NB4 (cell line): ENCODE results near the gene MAN2A1.

Source experiments
- DNase-seq: peaks from one replicate; pipeline ENCODE4 v3.0.0; 2010; ENCODE audit warnings: low read depth
- H3K4me3 ChIP-seq: one replicate; pipeline ENCODE4 v1.5.1; 2011; ENCODE audit warnings: mild to moderate bottlenecking, low read depth, low read length, moderate library complexity
- MYC ChIP-seq: IDR thresholded peaks from 2 replicates; pipeline ENCODE4 v1.6.1; 2011; ENCODE audit warnings: low read depth, low read length
- POLR2A ChIP-seq: IDR thresholded peaks from 2 replicates; pipeline ENCODE4 v1.6.1; 2011; ENCODE audit warnings: mild to moderate bottlenecking; ENCODE audit not compliant: insufficient read length; ENCODE audit errors: extremely low read depth
- TF ChIP-seq, protein P1 (sequence below): IDR thresholded peaks from 2 replicates; pipeline ENCODE4 v1.6.1; 2011; ENCODE audit warnings: low read depth, low read length
- TF ChIP-seq, protein P2 (sequence below): IDR thresholded peaks from one replicate; pipeline ENCODE4 v1.5.1; 2012; ENCODE audit warnings: low read depth, low read length

Gene MAN2A1

GRCh38 chr5:109812698-109813097, 123.0 kb downstream of the MAN2A1 start:
- H3K4me3 ChIP-seq, result no peak overlapping the region
- DNase-seq, result no peak
- TF ChIP-seq, protein P1, sequence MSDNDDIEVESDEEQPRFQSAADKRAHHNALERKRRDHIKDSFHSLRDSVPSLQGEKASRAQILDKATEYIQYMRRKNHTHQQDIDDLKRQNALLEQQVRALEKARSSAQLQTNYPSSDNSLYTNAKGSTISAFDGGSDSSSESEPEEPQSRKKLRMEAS, result no peak
- TF ChIP-seq POLR2A, result no peak
- no peak for TF ChIP-seq MYC
- TF ChIP-seq, protein P2, sequence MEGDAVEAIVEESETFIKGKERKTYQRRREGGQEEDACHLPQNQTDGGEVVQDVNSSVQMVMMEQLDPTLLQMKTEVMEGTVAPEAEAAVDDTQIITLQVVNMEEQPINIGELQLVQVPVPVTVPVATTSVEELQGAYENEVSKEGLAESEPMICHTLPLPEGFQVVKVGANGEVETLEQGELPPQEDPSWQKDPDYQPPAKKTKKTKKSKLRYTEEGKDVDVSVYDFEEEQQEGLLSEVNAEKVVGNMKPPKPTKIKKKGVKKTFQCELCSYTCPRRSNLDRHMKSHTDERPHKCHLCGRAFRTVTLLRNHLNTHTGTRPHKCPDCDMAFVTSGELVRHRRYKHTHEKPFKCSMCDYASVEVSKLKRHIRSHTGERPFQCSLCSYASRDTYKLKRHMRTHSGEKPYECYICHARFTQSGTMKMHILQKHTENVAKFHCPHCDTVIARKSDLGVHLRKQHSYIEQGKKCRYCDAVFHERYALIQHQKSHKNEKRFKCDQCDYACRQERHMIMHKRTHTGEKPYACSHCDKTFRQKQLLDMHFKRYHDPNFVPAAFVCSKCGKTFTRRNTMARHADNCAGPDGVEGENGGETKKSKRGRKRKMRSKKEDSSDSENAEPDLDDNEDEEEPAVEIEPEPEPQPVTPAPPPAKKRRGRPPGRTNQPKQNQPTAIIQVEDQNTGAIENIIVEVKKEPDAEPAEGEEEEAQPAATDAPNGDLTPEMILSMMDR, result no peak

GRCh38 chr5:109816732-109817131, 127.0 kb downstream of the MAN2A1 start:
- H3K4me3 ChIP-seq, result no peak overlapping the region
- TF ChIP-seq, protein P2, result no peak
- TF ChIP-seq, protein P1, result no peak
- TF ChIP-seq MYC, result no peak
- no peak for TF ChIP-seq POLR2A
- DNase-seq, result no peak

DNA sequence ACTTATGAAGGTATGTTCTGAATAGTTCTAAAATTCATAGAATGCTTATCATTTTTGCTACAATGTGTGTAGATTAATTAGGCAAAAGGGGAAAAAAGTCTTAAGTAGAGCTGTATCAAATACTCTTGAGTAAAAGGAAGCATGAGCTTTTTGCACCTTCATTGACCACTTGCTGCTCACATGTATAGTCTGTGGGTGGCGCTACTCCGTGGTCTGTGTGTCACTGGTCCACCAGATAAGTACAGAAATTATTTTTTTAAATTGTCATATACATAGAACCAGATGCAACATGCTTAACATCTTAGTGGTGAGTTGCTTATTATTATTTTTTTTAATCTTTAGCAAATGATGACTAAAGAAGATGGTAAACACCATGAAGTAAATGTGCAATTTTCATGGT, 130.2 kb downstream of the MAN2A1 start:
- H3K4me3 ChIP-seq, result no peak overlapping the region
- no peak for DNase-seq
- TF ChIP-seq, protein P1, result no peak
- TF ChIP-seq, protein P2, result no peak
- TF ChIP-seq MYC (no peak), POLR2A (no peak)

DNA sequence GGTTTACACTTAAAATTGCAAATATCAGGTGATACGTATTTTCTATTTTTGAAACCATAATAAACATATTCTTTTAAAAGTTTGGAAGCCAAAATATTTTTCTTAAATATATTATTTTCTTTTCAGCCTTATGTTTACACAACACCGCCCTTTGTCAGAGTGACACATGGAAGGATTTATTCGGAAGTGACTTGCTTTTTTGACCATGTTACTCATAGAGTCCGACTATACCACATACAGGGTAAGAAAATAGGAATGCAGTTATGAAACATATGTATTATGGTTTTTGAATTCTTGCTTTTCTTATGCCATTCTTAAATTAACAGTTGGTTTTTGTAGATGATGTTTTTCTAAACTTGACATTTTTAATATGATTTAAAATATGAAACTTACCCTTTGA, 133.9 kb downstream of the MAN2A1 start:
- DNase-seq, result no peak
- TF ChIP-seq MYC, result no peak
- TF ChIP-seq POLR2A, result no peak
- TF ChIP-seq, protein P1, result no peak
- TF ChIP-seq, protein P2, result no peak
- no peak overlapping the region for H3K4me3 ChIP-seq

- H3K4me3 ChIP-seq, result no peak overlapping the region
- DNase-seq, result no peak
- TF ChIP-seq MYC (no peak), POLR2A (no peak)
- TF ChIP-seq, protein P2, result no peak
- TF ChIP-seq, protein P1, result no peak
Observed at GRCh38 chr5:109825450-109825849, 135.7 kb downstream of the MAN2A1 start.

DNA sequence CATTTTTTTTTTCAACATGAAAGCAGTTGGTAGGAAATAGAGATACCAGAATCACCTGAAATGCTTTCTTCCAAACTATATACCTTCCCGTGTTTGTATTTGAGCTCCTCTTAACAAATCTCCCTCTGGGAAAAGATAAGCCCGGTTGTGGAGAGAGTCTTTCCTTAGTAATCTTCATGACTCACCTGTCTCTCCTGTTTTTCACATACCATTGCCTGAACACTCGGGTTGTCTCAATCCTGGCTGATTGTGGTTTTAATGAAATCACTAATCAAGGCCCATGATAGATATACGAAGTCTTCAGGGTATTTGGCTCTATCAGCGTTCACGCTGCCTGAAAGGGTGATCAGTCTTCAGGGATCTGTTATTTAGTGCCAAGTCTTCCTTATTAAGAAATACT, 136.7 kb downstream of the MAN2A1 start:
- TF ChIP-seq, protein P1, result no peak
- TF ChIP-seq, protein P2, result no peak
- no peak for TF ChIP-seq POLR2A
- TF ChIP-seq MYC, result no peak
- DNase-seq, result no peak
- H3K4me3 ChIP-seq, result no peak overlapping the region
